Measurements from ENCODE around the gene MSMP.
A peak's percentile ranks its signal among the peaks of the same experiment; 100 is the strongest.

Gene MSMP

DNA sequence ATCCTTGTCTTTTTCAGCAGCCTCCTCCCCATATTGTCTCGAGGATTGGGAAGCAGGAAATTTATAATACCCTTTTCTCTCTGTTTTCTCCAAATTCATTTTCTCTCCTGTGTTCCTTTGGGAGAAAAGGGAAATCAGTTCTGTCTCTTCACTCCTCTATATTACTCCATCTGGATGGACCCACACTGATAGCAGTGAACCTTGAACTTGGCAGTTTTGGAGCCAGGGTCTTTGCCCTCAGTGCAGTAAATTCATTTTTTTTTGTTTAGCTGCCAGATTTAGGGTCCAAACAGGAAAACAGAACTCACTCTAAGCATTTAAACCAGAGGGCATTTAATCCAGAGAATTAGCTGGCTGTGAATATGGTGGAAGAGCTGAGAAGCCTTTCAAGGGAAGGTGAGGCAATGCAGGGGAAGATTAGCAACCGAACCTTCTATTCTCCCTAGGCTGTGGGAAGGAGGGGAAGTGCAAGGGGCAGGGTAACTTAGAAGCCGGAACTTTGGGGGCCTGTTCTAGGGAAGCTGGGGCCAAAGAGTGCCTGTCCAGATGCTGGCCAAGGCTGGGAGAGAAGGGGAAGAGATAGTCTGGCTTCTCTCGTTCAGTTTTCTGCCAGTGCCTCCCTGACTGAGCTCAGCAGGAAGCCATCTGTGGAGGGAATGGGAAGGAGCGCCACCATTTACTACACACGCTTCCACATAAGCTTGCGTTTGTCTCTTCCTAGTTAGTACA is 21.0 kb upstream of the MSMP start:
- no peak for DNase-seq
- in situ Hi-C loops (cut with HindIII; ENCODE audit: low pct_ligation_motif_present, low pct_unique_long_range_greater_than_20kb, low sequenced_read_pairs): no loop called here

DNA sequence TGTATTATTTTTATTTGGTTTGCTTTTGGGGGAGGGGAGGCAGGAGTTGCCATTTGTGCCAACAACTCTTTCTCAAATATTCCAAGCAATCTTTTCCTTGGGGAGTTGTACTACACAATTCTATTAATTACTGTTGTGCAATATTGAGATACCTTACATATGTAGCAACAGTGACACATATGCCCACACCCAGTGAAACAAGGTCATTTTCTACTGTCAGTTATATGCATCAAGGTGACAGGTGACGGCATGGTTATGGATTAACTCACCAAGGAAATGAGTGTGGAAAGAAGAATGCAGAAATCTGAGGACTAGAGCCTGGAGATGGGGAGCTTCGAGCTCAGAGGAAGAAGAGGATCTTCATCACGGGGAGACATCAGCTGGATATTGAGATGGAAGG is 17.9 kb upstream of the MSMP start:
- in situ Hi-C loops (cut with HindIII; ENCODE audit: low pct_ligation_motif_present, low pct_unique_long_range_greater_than_20kb, low sequenced_read_pairs): no loop called here
- DNase-seq: no peak

DNA sequence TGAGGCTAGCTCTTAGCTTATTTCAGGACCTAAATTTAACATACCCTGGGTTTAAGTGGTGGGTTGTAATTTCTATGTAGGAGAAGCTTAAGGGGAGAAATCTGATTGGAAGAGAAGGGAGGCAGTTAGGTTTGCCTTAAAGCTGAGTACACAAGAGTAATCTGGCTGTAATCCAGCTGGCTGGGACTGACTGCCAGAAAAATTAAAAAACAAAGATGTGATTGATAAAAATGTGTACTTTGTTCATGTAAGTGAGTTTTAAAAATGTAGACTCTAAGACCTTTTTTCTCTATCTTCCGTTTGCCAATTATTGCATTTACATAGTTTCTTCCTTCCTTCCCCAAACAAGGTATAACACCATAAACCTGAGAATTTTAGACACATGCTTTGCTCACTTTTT is 17.5 kb upstream of the MSMP start:
- in situ Hi-C loops (cut with HindIII; ENCODE audit: low pct_ligation_motif_present, low pct_unique_long_range_greater_than_20kb, low sequenced_read_pairs): no loop called here
- no peak for DNase-seq

DNA sequence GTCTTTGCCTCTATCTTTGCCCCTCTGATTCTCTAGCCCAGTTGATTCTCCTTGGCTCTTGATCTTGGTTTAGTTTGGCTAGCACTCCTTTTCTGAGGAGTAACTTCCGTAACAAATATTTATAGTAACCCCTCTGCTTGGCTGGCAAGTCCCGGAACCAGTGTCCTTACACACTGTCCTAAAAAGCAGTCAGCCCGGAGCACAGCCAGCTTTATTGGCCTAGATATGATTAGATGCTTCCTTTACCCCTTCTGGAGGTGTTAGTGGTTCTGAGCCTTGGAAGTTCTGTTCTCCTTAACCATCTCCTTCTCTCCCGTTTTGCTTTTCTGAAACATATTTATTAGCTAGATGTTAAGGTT is 17.0 kb upstream of the MSMP start:
- in situ Hi-C loops (cut with HindIII; ENCODE audit: low pct_ligation_motif_present, low pct_unique_long_range_greater_than_20kb, low sequenced_read_pairs): no loop called here

DNA sequence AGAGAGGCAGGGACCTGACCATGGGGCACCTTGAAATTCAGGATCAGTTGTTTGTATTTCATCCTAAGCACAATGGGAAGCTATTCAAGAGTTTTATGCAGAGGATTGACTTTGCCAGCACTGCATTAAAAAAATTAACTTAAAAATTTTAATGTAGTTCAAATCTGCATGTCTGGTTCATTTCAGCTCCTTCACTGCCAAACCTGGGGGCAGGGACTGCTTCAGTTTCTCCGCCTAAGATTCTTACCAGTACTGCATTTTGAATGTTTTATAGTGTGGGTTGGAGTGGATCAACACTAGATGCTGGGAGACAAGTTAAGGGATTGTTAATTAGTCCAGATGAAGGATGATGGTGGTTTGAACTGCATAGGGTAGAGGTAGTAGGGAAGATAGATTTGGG is 15.7 kb upstream of the MSMP start:
- in situ Hi-C loops (cut with HindIII; ENCODE audit: low pct_ligation_motif_present, low pct_unique_long_range_greater_than_20kb, low sequenced_read_pairs): no loop called here
- DNase-seq: no peak

More for the DNA sequence above, 17.0 kb upstream of the MSMP start:
- DNase-seq: no peak

DNA sequence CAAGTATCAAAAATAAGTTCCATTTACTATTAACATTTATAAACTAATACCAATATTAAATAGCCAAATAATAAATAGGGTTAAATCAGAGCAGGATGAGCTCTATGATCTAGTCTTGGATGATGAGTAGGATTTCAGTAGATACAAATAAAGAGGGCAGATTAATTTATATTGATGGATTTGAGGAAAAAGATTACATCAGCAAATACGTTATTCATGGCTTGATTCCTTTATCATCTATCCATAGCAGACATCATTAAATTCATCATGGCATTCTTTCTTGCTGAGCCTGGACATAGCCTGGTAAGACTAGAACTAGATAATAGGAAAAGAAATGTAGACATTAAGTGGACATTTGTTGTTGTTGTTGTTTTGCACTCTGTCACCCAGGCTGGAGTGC is 13.4 kb upstream of the MSMP start:
- in situ Hi-C loops (cut with HindIII; ENCODE audit: low pct_ligation_motif_present, low pct_unique_long_range_greater_than_20kb, low sequenced_read_pairs): no loop called here
- no peak for DNase-seq

DNA sequence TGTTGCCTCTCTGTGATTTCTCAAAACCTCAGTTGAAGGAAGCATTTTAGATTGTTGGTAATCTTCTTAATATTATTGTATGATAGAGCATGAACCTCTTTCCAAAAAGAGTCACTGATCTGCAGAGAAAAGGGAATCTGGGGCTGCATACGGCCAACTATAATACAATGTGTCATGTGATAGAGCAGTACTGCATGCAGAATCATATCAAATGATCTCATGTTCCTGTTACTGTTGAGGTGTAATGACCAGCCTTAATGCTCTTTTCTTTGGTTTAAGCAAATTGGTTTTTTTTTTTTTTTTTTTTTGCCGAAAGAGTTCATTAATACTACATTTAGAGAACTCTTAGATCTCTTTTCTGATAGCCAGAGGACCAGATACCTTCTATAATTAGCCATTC is 12.9 kb upstream of the MSMP start:
- no peak for DNase-seq
- in situ Hi-C loops (cut with HindIII; ENCODE audit: low pct_ligation_motif_present, low pct_unique_long_range_greater_than_20kb, low sequenced_read_pairs): no loop called here

DNA sequence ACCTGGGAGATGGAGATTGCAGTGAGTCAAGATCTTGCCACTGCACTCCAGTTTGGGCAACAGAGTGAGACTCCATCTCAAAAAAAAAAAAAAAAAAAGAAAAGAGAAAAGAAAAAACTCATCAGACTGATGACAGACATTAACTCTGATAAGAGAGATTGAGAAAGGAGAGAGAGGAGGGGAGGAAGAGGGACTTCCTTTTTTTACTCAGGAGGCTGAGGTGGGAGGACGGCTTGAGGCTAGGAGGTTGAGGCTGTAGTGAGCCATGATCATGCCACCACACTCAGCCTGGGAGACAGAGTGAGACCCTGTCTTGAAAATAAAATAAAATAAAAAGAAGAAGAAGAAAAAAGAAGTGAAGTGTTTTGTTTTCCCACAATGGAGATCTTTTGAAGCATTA is 9.7 kb upstream of the MSMP start:
- no peak for DNase-seq
- in situ Hi-C loops (cut with HindIII; ENCODE audit: low pct_ligation_motif_present, low pct_unique_long_range_greater_than_20kb, low sequenced_read_pairs): no loop called here

DNA sequence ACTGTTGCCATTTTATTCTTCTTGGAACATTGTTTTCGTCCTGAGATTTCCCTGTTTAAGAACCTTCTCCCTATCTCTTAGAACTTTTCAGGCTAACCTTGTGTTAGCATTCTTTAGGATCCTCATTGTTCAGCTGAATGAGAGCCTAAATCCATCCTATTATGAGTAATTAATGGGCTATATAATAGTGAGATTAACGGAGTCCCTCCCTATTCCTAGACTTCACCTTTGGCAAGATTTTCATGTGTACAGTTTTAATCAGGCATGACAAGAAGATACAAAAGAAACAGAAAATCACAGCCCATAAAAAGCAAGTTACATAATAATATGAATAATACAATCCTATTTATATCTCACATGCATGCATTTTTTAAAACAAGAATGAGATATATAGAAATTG is 9.1 kb upstream of the MSMP start:
- no peak for DNase-seq
- in situ Hi-C loops (cut with HindIII; ENCODE audit: low pct_ligation_motif_present, low pct_unique_long_range_greater_than_20kb, low sequenced_read_pairs): no loop called here

DNA sequence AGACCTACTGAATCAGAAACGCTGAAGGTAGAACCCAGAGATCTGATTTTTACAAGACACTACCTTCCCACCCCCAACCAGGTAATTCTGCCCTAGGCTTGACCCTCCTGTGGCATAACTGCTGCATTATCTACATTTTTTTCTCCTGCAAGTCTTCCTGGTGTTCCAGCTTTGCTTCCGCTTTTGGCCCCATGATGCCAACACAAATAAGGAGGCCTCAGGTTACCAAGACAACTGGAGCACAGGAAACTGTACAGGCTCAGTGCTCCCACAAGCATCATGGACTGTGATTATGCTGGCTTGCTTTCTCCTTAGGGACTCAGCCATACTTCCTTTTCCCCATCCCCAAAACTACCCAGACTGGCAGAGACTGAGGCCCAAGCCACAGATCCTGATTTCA is 6.6 kb upstream of the MSMP start:
- DNase-seq: no peak
- in situ Hi-C loops (cut with HindIII; ENCODE audit: low pct_ligation_motif_present, low pct_unique_long_range_greater_than_20kb, low sequenced_read_pairs): no loop called here

DNA sequence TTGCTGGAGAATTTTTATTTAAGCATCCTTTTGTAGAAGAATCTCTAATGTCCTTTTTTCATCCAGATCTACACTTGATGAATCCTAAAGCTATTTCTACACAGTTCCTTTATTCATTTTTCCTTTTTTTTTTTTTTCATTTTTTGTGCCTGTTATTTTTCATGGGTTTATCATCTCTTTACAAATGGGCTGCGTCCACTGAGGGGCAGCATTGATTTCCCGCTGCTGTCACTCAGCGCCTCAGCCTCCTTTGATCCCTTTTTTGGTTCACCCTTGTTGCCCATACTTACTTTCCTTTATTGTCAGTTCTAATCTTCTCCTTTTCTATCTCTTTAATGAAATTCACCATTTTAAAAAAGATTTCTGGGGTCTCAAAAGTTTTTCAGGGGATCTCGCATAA is 5.7 kb upstream of the MSMP start:
- in situ Hi-C loops (cut with HindIII; ENCODE audit: low pct_ligation_motif_present, low pct_unique_long_range_greater_than_20kb, low sequenced_read_pairs): no loop called here

DNA sequence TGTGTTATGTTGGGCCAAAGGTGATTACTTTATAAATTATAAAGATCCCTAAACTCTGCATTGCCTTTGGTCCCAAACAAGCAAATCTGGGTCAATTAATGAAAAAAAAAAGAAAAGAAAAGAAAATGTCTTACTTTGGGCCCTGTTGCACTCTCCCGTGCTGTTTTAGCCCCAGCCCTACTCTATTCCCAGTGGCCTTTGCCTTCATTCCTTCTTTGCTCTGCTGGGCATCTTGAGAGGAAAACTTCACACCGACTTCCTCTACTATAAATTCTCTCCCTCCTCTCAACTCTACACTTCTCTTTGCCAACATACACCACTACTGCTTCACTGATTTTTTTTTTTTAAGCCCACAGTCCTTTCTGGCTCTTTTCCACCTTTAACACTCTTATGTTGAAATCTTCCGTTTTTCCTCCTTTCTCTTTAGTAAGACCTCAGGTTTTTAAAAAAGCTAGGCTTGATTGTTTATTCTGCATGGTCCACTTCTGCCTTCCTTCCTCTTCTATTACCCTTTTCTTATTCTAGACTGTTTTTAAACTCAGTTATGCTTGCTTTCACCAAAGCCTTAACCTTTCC is 4.5 kb upstream of the MSMP start:
- DNase-seq: no peak
- in situ Hi-C loops (cut with HindIII; ENCODE audit: low pct_ligation_motif_present, low pct_unique_long_range_greater_than_20kb, low sequenced_read_pairs): no loop called here

More for the DNA sequence above, 5.7 kb upstream of the MSMP start:
- no peak for DNase-seq

DNA sequence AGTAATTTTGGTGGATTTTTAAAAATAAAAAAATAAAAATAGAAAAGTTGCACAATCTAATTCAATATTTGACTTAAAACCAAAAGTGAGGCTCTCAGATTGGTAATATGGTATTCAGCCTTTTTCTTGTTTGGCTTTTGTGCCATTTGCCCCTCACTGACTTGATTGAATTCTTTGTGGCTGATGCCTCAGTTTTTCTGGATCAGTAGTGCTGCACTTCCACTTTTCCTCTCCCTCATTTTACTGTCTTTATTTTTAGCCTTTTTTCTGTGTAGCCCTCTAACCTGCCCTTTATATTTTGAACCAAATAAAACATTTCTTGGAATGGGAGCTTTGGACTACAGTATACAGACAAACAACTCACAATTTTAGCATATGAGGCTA is 3.8 kb upstream of the MSMP start:
- DNase-seq: no peak
- in situ Hi-C loops (cut with HindIII; ENCODE audit: low pct_ligation_motif_present, low pct_unique_long_range_greater_than_20kb, low sequenced_read_pairs): no loop called here

DNA sequence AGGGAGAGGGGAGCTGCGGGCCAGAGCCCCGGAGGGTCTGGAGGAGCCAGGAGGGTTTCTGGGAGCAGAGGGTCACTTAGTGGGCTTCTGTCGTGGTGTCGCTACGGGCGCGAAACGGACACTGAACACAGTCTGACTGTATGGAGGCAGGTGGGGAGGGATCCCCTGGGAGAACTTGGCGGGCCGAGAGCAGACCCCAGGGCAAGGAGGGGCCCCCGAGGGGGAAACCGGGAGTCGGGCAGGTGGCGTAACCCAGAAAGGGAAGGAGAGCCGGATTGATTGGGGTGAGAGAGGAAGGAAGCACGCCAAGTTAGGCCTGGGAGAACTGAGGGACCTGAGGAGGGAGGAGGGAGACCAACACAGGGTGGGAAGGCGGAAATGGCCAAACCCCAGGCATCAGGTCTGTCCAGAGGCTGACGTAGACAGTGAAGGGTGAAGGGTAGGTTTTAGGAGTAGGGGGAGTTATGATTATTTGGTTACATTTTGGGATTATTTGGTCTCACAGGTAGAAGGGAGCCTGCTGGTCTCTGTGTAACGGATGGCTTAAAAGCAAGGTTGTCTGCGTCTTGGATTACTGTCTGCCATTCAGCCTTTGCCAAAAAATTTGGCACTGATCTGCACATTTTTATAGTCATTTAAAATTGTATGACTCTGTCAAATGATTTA is 3.3 kb upstream of the MSMP start:
- DNase-seq: peak; percentile 71

DNA sequence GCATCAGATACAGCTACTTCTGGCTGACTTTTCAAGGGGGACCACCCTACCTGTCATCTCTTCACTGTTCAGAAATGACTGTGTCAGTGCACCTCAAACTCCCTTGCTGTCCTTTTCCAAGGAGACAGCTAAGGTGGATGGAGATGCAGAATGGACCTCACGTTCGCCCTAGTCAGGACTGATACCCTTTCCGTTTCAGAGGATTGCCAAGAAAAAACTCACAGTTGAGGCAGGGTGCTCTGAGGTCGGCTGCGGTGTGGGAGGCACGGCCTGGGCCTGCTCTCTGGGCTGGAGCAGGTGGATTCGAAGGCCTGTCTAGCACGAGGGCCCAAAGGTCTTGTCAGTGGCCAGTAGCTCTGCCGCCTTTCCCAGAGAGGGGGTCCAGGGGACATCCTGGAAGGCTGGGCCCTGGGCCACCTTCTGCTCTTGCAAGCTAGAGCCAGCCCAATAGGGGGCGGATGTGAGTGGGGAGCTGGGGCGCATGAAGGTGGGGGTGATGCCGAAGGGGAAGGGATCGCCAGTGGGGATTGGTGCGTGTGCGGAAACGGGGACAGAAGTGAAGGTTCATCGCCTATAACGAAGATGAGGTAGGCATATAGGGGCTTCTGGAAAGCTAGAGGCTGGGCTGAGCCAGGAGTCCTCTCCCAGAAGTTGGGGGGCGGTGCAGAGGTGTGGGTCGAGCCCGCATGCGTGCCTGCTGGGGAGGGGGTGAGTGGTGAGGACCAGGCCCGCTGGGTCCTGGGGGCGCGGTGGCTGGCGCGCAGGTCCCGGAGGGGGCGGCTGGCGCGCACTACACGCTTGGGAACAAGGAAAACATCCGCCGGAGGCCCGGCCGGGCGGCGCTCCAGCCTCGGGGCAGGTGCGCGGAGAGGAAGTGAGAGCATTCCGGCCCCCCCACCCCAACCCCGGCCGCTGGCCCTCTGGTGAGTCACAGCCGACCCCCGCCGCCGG is 2.5 kb upstream of the MSMP start:
- in situ Hi-C loops (cut with HindIII; ENCODE audit: low pct_ligation_motif_present, low pct_unique_long_range_greater_than_20kb, low sequenced_read_pairs): no loop called here
- DNase-seq: peak; percentile 80

More for the DNA sequence above, 3.3 kb upstream of the MSMP start:
- in situ Hi-C loops (cut with HindIII; ENCODE audit: low pct_ligation_motif_present, low pct_unique_long_range_greater_than_20kb, low sequenced_read_pairs): no loop called here

DNA sequence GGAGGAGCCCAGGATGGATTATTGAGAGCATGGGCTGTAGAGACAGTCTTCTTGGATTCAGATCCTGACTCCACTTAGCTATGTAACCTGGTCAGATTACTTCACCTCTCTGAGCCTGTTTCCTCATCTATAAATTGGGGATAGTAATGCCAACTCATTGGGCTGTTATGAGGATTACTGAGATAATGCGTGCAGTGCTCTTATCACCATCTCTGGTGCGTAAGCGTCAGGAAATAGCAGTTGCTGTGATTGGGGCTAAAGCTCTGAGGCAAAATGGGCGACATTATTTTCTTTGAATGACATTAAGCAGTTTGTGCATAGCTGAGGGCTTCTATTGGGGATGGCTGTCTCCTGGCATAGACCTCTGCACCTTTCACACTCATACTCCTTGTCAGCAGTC is 995 bp upstream of the MSMP start:
- no peak for DNase-seq
- in situ Hi-C loops (cut with HindIII; ENCODE audit: low pct_ligation_motif_present, low pct_unique_long_range_greater_than_20kb, low sequenced_read_pairs): no loop called here

DNA sequence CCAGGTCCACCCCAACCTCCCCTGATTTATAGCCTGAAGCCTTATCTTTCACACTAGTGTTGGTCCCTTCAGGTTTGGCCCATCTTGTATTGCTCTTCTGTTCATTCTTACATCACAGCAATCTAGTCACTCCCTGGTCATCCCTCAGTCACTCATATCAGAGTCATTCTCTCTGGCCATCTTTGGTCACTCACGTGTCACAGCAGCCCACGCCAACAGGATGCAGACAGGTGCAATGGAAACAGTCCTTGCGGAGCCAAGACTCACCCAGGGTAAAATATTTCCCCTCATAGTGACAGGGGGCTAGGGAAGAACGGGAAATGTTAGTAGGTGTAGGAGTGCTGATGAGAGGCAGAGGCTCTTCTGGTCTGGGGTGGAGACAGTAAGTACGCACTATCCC is 610 bp downstream of the MSMP start:
- DNase-seq: no peak
- in situ Hi-C loops (cut with HindIII; ENCODE audit: low pct_ligation_motif_present, low pct_unique_long_range_greater_than_20kb, low sequenced_read_pairs): no loop called here

DNA sequence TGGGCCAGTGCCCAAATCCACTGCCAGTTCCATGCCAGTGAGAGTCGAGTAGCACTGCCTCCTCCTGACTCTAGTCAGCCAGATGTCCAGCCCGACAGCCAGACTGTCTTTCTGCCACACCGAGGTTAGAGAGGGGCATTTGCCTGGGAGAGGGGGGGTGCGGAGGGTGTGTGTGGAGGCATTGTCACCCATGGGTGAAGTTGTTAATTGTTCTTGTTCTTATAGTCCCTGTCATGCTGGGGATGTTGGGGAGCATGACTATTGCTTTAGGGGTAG is 3.9 kb downstream of the MSMP start:
- in situ Hi-C loops (cut with HindIII; ENCODE audit: low pct_ligation_motif_present, low pct_unique_long_range_greater_than_20kb, low sequenced_read_pairs): no loop called here
- no peak for DNase-seq

DNA sequence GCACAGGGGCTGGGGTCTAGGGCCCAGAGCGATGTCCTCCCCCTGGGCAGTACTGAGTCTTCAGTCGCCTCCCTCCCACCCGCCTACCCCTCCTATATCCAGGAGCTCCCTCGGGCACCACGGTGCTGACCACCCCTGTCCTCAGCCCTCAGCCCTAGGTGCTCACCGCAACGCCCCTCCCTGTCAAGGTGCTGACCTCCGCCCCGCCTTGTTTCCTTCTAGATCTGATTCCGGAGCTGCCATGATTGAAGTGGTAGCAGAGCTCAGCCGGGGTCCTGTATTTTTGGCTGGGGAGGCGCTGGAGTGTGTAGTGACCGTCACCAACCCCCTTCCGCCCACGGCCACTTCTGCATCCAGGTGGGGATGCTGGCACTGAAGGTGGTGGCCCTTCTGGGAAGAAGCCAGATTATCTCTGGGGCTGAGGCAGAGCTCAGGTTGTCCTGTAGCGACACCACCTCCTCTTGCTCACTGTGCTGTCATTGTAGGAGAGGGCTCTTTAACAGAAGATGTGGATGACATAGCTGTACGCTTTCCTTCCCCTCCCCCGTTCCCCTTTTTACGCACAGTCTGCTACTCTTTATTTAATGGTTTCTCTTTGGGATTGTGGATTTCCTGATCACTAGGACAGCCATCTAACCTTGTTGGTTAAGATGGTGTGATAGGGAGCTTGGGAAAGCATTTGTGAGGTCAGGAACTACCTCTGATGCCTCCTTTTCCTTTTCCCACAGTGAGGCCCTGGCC is 4.4 kb downstream of the MSMP start:
- no peak for DNase-seq
- in situ Hi-C loops (cut with HindIII; ENCODE audit: low pct_ligation_motif_present, low pct_unique_long_range_greater_than_20kb, low sequenced_read_pairs): no loop called here

Measured in ACHN (cell line).